ENCODE data around the gene ZAP70.
"Not testable (repeated sequence)": the region's sequence is repeated elsewhere in the genome, so short reads cannot be mapped to it uniquely, and the experiment has no call there.

ZAP70 gene

GRCh38 chr2:97699765-97700444 lies 13.5 kb upstream of the ZAP70 start:
- peak in 3 of 4 experiments; percentile 19 to 37 (median 27) for DNase-seq

GRCh38 chr2:97701186-97701585 lies 12.2 kb upstream of the ZAP70 start:
- DNase-seq, result no peak

GRCh38 chr2:97701851-97702465 lies 11.4 kb upstream of the ZAP70 start:
- DNase-seq, result no peak

- no peak for DNase-seq
These were observed 10.5 kb upstream of the ZAP70 start for GRCh38 chr2:97702731-97703470.

GRCh38 chr2:97703741-97704140 lies 9.6 kb upstream of the ZAP70 start:
- no peak for DNase-seq

GRCh38 chr2:97704989-97705388 lies 8.4 kb upstream of the ZAP70 start:
- no peak for DNase-seq

GRCh38 chr2:97706112-97706511 lies 7.3 kb upstream of the ZAP70 start:
- no peak for DNase-seq

- no peak for DNase-seq
These were observed 6.5 kb upstream of the ZAP70 start for GRCh38 chr2:97706708-97707345.

GRCh38 chr2:97707362-97708047 lies 5.9 kb upstream of the ZAP70 start:
- DNase-seq, result no peak

GRCh38 chr2:97708048-97708380 lies 5.4 kb upstream of the ZAP70 start:
- DNase-seq, result no peak

- no peak for DNase-seq
These were observed 4.8 kb upstream of the ZAP70 start for GRCh38 chr2:97708608-97709007.

GRCh38 chr2:97711394-97711711 lies 2.0 kb upstream of the ZAP70 start:
- no peak for DNase-seq

GRCh38 chr2:97712175-97712574 lies 1.2 kb upstream of the ZAP70 start:
- DNase-seq, result not testable (repeated sequence)

- no peak for DNase-seq
These were observed 582 bp upstream of the ZAP70 start for GRCh38 chr2:97712693-97713295.

- DNase-seq, result no peak
These were observed 941 bp downstream of the ZAP70 start for GRCh38 chr2:97714084-97714949.

- DNase-seq, result no peak
These were observed 1.7 kb downstream of the ZAP70 start for GRCh38 chr2:97714950-97715652.

GRCh38 chr2:97715951-97716694 lies 2.7 kb downstream of the ZAP70 start:
- DNase-seq, result no peak

- DNase-seq, result no peak
These were observed 3.6 kb downstream of the ZAP70 start for GRCh38 chr2:97716695-97717612.

- DNase-seq, result no peak
These were observed 4.2 kb downstream of the ZAP70 start for GRCh38 chr2:97717613-97717995.

All from activated CD4-positive, CD25-positive, alpha-beta regulatory T cell (primary cell).